Erythroblast (primary cell): ENCODE measurements around the gene PIAS3.

ENCODE experiments used
- GATA1 ChIP-seq: IDR thresholded peaks from 2 replicates; pipeline ENCODE4 v1.6.1; 2011; ENCODE audit warnings: low read depth, mild to moderate bottlenecking, control low read depth, low read length, moderate library complexity
- POLR2A ChIP-seq: IDR thresholded peaks from 2 replicates; pipeline ENCODE4 v1.6.1; 2011; ENCODE audit warnings: mild to moderate bottlenecking, low read length

- TF ChIP-seq POLR2A (no peak), GATA1 (no peak)
Observed at GRCh38 chr1:145799806-145800205, 59.1 kb downstream of the PIAS3 start.
